Lower leg skin (tissue), 4 donors: ENCODE results near the gene VSTM1. TPM values are rescaled to one million over a fixed set of nuclear protein-coding genes. Genes with fewer than 3 reads are reported as not detected.

Source experiments
- DNase-seq, 2 donors: peaks; one replicate each; pipeline ENCODE4 v3.0.0-alpha.2; 2019; ENCODE audit warnings: low spot score in 2 of 2
- H3K4me3 ChIP-seq: fragments of 200-600 bp; sonication (generic); 2 replicates; pipeline ENCODE4 v1.5.1; 2017; ENCODE audit warnings: mild to moderate bottlenecking, low read depth; ENCODE audit not compliant: poor library complexity, severe bottlenecking
- POLR2A ChIP-seq, 2 donors: fragments of 450-650 bp; IDR thresholded peaks; one replicate each; pipeline ENCODE4 v1.6.1; 2016 to 2017; ENCODE audit warnings: antibody characterized with exemption in 2 of 2, mild to moderate bottlenecking in 1 of 2, moderate library complexity in 1 of 2
- WGBS, 2 donors: methylation state at CpG; one replicate each; pipeline ENCODE4 v1.1.5; 2018; 5-methylcytosine and 5-hydroxymethylcytosine counted together
- intact Hi-C: fragments of 100-400 bp; cut with DNase I; formaldehyde crosslinking; loops from one replicate; pipeline ENCODE4 v1.15.0; 2023; ENCODE audit warnings: low total_unique reads
- total RNA-seq, 4 donors: library from RNA; depleted of rRNA; stranded (reverse); fragments of >200 nt; gene quantifications; one replicate each; pipeline ENCODE4 v1.1.0, GENCODE V29; 2016
- TF ChIP-seq, protein P1 (sequence below), 3 donors: fragments of 450-650 bp; IDR thresholded peaks; one replicate each; pipeline ENCODE4 v1.5.1; 2016; ENCODE audit warnings: antibody characterized with exemption in 3 of 3, mild to moderate bottlenecking in 3 of 3, moderate library complexity in 2 of 3

The VSTM1 gene
- total RNA-seq, 4 donors from 2014 or later, result not detected

DNA sequence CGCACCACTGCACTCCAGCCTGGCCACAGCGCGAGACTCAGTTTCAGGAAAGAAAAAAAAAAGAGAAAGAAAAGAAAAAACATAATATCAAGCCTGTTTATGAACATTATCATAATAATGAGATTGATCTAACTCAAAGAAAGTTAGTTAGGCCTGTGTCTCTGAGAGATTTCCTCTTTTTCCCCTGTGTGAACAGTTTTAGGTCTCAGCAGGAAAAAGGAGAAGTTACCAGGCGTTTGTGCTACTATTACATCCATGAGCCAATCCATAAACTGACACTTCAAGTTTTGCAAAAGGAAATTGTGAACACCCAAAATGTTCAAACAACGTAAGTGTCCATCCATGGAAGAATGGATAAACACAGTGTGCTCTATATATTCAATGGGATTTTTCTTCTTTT lies 13.6 kb upstream of the VSTM1 start:
- no peak overlapping the region for H3K4me3 ChIP-seq
- DNase-seq, result no peak
- intact Hi-C loops, result no loop called here
- no peak for TF ChIP-seq POLR2A (IDR thresholded peaks at IDR 0.05)
- TF ChIP-seq, protein P1, sequence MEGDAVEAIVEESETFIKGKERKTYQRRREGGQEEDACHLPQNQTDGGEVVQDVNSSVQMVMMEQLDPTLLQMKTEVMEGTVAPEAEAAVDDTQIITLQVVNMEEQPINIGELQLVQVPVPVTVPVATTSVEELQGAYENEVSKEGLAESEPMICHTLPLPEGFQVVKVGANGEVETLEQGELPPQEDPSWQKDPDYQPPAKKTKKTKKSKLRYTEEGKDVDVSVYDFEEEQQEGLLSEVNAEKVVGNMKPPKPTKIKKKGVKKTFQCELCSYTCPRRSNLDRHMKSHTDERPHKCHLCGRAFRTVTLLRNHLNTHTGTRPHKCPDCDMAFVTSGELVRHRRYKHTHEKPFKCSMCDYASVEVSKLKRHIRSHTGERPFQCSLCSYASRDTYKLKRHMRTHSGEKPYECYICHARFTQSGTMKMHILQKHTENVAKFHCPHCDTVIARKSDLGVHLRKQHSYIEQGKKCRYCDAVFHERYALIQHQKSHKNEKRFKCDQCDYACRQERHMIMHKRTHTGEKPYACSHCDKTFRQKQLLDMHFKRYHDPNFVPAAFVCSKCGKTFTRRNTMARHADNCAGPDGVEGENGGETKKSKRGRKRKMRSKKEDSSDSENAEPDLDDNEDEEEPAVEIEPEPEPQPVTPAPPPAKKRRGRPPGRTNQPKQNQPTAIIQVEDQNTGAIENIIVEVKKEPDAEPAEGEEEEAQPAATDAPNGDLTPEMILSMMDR (IDR thresholded peaks at IDR 0.05), result no peak
- WGBS, 2 donors, result 75 to 80% methylated on average over 5 of the region's 5 CpGs

DNA sequence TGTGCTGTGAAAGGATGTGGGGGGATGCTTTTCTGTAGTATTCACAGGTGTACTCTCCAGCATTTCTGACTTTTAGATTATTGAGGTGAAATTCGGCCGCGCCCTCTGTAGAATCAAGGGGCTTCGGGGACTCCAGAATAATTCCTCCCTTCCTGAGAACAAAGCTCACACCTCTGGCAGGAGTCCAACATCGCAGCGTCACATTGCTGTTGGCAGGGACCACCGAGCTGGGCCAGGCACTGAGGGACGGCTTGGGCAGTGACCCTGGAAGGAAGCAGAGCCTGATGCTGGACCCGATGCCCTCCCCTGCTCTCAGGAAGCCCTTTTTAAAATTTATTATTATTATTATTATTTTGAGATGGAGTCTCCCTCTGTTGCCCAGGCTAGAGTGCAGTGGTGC lies 11.2 kb upstream of the VSTM1 start:
- no peak for DNase-seq
- 80 to 82% methylated on average over 9 of the region's 9 CpGs for WGBS, 2 donors
- intact Hi-C loops, result no loop called here
- TF ChIP-seq, protein P1 (IDR thresholded peaks at IDR 0.05), result no peak
- no peak for TF ChIP-seq POLR2A (IDR thresholded peaks at IDR 0.05)
- H3K4me3 ChIP-seq, result no peak overlapping the region

DNA sequence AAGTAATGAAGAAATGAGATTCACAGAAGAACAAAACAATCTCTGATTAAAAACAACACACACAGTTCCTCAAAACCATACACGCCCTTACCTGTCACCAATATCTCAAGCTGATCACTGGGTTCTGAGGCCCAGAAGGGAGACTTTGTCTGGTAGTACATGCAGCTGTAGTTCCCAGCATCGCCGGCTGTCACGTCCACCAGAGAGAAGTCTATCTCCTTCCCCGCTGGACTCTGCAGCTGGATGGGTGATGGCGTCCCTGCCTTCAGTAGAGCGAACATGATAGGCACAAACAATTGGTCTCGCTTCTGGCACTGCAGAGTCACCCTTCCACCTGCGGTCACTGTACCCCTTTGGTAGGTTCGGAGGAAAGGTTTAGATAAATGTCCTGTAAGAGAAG lies 10.1 kb upstream of the VSTM1 start:
- intact Hi-C loops, result no loop called here
- TF ChIP-seq POLR2A (IDR thresholded peaks at IDR 0.05), result no peak
- TF ChIP-seq, protein P1 (IDR thresholded peaks at IDR 0.05), result no peak
- no peak overlapping the region for H3K4me3 ChIP-seq
- 83 to 92% methylated on average over 10 of the region's 10 CpGs for whole genome bisulfite sequencing, 2 donors
- no peak for DNase-seq

DNA sequence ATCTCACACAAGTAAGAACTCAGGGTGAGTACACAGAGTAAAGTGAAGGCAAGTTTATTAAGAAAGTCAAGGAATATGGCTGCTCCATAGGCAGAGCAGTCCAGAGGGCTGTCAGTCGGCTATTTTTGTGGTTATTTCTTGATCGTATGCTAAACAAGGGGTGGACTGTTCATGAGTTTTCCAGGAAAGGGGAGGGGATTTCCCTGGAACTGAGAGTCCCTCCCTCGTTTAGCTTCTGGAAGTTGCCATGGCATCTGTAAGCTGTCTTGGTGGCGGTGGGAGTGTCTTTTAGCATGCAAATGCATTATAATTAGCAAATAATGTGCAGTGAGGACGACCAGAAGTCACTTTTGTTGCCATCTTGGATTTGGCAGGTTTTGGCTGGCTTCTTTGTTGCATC lies 5.8 kb upstream of the VSTM1 start:
- TF ChIP-seq, protein P1 (IDR thresholded peaks at IDR 0.05), result no peak
- TF ChIP-seq POLR2A (IDR thresholded peaks at IDR 0.05), result no peak

DNA sequence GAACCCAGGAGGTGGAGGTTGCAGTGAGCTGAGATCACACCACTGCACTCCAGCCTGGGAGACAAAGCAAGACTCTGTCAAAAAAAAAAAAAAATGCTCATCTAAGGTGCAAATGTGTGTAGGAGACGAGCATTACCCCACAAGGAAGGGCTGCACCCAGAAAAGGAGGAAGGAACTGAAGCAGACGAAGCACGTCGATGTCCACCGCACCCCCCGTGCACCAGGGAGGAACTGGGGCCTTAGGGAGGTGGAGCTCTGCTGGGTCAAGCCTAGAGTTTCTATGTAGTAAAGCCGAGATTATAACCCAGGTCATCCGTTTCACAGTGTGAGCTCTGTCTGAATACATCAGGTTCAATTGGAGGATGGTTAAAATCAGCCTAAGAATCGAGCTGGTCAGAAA lies 1.1 kb downstream of the VSTM1 start:
- no peak for DNase-seq
- 62 to 77% methylated on average over 9 of the region's 9 CpGs for WGBS, 2 donors
- no peak for TF ChIP-seq POLR2A (IDR thresholded peaks at IDR 0.05)
- TF ChIP-seq, protein P1 (IDR thresholded peaks at IDR 0.05), result no peak
- intact Hi-C loops, result no loop called here
- no peak overlapping the region for H3K4me3 ChIP-seq

More for the DNA sequence above, 5.8 kb upstream of the VSTM1 start:
- no peak for DNase-seq
- no peak overlapping the region for H3K4me3 ChIP-seq
- WGBS, 2 donors, result 57 to 65% methylated on average over 5 of the region's 5 CpGs
- intact Hi-C loops, result no loop called here

DNA sequence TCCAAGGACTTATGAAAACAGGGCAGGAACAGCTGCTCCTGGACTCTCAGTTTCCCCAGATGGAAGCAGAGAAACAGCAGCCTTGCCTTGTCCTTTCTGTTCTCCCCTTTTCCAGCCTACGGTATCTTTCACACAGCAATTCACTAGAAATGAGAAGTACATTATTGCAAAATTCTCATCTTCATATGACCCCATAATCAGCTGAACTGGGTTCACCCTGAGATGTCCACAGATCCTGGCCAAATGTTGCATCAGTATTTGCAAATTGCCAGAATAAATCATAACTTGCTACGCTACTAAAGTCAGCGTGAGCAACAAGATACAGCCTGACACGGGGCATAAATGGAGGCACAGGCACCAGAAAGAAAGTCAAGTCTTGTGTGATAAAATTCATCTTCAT lies 16.1 kb downstream of the VSTM1 start:
- WGBS, 2 donors, result 82 to 84% methylated on average over 4 of the region's 4 CpGs

More for the DNA sequence above, 16.1 kb downstream of the VSTM1 start:
- intact Hi-C loops, result no loop called here
- no peak for TF ChIP-seq POLR2A (IDR thresholded peaks at IDR 0.05)
- TF ChIP-seq, protein P1 (IDR thresholded peaks at IDR 0.05), result no peak
- no peak overlapping the region for H3K4me3 ChIP-seq
- DNase-seq, result no peak
